CD4-positive, alpha-beta T cell (primary cell): ENCODE measurements around the gene DNAJB13. TPM values are rescaled to one million over a fixed set of nuclear protein-coding genes. Genes with fewer than 3 reads are reported as not detected.

Experiments
- ATAC-seq: fragments of 200-7000 bp; cut with Tn5 transposase; one replicate; pipeline ENCODE4 v1.10.0; 2022; ENCODE audit warnings: mild to moderate bottlenecking; ENCODE audit not compliant: poor library complexity
- CTCF ChIA-PET: fragments of 350-600 bp; sonication (Branson Sonifier 250); formaldehyde crosslinking; loops from one replicate; lab custom pipeline; 2021; ENCODE audit warnings: antibody characterized with exemption, inconsistent platforms; lab: Charles Lee
- POLR2A ChIA-PET: fragments of 350-600 bp; sonication (Branson Sonifier 250); formaldehyde crosslinking; loops from one replicate; lab custom pipeline; 2021; ENCODE audit warnings: antibody characterized with exemption, inconsistent platforms; lab: Charles Lee
- DNase-seq, 14 experiments: peaks; one replicate each; pipeline ENCODE4 v3.0.0-alpha.2; 2013 to 2020; ENCODE audit warnings: mixed read lengths in 2 of 14
- H3K27ac ChIP-seq, 2 donors: one replicate each; pipeline versions ENCODE4 v1.5.1 to v1.7.0; 2013; ENCODE audit warnings: low read length in 2 of 2, low read depth in 1 of 2, mild to moderate bottlenecking in 1 of 2
- H3K27me3 ChIP-seq, 2 experiments: 1 replicate in 1 of 2; 2 replicates in 1 of 2; pipeline versions ENCODE4 v1.6.1 to v1.7.0; 2013; ENCODE audit warnings: low read length in 2 of 2, control low read depth in 1 of 2, mild to moderate bottlenecking in 1 of 2, moderate library complexity in 1 of 2; ENCODE audit not compliant: insufficient read depth in 2 of 2, control insufficient read depth in 1 of 2
- H3K36me3 ChIP-seq: one replicate; pipeline ENCODE4 v1.6.1; 2013; ENCODE audit warnings: low read length, control low read depth; ENCODE audit not compliant: insufficient read depth
- H3K4me1 ChIP-seq: one replicate; pipeline ENCODE4 v1.6.1; 2013; ENCODE audit warnings: low read length, control low read depth; ENCODE audit not compliant: insufficient read depth
- H3K4me3 ChIP-seq: one replicate; pipeline ENCODE4 v1.5.1; 2013; ENCODE audit warnings: mild to moderate bottlenecking, low read length, moderate library complexity
- H3K9me3 ChIP-seq, 2 experiments: 1 replicate in 1 of 2; 2 replicates in 1 of 2; pipeline versions ENCODE4 v1.6.1 to v1.7.0; 2013; ENCODE audit warnings: low read length in 2 of 2, mild to moderate bottlenecking in 2 of 2, control low read depth in 1 of 2, moderate library complexity in 1 of 2; ENCODE audit not compliant: control insufficient read depth in 1 of 2, insufficient read depth in 1 of 2
- H3K27ac Mint-ChIP-seq: one replicate; pipeline ENCODE4 v1.8.0; 2020; ENCODE audit warnings: mixed read lengths
- H3K27me3 Mint-ChIP-seq: one replicate; pipeline ENCODE4 v1.8.0; 2021; ENCODE audit warnings: mixed read lengths
- H3K36me3 Mint-ChIP-seq: one replicate; pipeline ENCODE4 v1.8.0; 2021; ENCODE audit warnings: low read depth, mixed read lengths
- H3K4me1 Mint-ChIP-seq: one replicate; pipeline ENCODE4 v1.8.0; 2021; ENCODE audit warnings: low read depth, mixed read lengths
- H3K4me3 Mint-ChIP-seq: one replicate; pipeline ENCODE4 v1.8.0; 2020; ENCODE audit warnings: mild to moderate bottlenecking, mixed read lengths
- H3K9me3 Mint-ChIP-seq: one replicate; pipeline ENCODE4 v1.8.0; 2020; ENCODE audit warnings: mixed read lengths
- intact Hi-C, 2 experiments: fragments of 100-400 bp; cut with DNase I in 1 of 2; cut with micrococcal nuclease in 1 of 2; formaldehyde crosslinking; loops; one replicate each; pipeline versions ENCODE4 v1.15.1 to v1.9.0; 2023 to 2025; cut with DNase I, micrococcal nuclease
- total RNA-seq, 174 experiments: library from RNA in 2 of 174; stranded (reverse) in 2 of 174; gene quantifications; one replicate each; pipeline ENCODE4 v1.2.3 and lab custom pipeline; 2021 to 2026
- TF ChIP-seq, protein P1 (sequence below): fragments of 200-600 bp; IDR thresholded peaks from one replicate; pipeline ENCODE4 v1.8.0; 2022; ENCODE audit warnings: antibody characterized with exemption, mild to moderate bottlenecking

Gene DNAJB13
- total RNA-seq, 2 experiments from 2014 or later, result not detected

GRCh38 chr11:74010306-74011300, 59.8 kb downstream of the DNAJB13 start:
- Histone ChIP-seq H3K4me1 (peaks cover 100% of the 10 kb centered on the region), H3K36me3 (no peaks in the 10 kb centered on the region), H3K27me3 (no peaks in the 10 kb centered on the region), H3K4me3 (no peak overlapping the region), H3K27ac (peak overlapping the region; percentile 55 to 58), H3K9me3 (no peaks in the 10 kb centered on the region)
- no peaks in the 10 kb centered on the region for H3K9me3 Mint-ChIP-seq
- peak overlapping the region; percentile 92 for H3K27ac Mint-ChIP-seq
- H3K36me3 Mint-ChIP-seq, result peaks cover 2% of the 10 kb centered on the region
- CTCF ChIA-PET, result interaction anchor here (1.7 to 2.0 kb wide), 2 partner anchors 30 kb away, joined by 5 to 10 read pairs; no protein-coding TSS in a partner anchor
- POLR2A ChIA-PET, result interaction anchor here (0.6 to 11.8 kb wide), 7 partner anchors 9 to 1459 kb away, joined by 3 to 111 read pairs (median 7); partner anchors contain the start of gene UCP2
- no peaks in the 10 kb centered on the region for H3K27me3 Mint-ChIP-seq
- H3K4me1 Mint-ChIP-seq, result peaks cover 92% of the 10 kb centered on the region
- intact Hi-C loops, result loop anchor here in 1 of 2 experiments (2.0 kb wide), 1 partner anchor 16 kb away; no protein-coding TSS in a partner anchor
- peak; percentile 24 for ATAC-seq
- peak in 1 of 14 experiments; percentile 23 for DNase-seq
- peak overlapping the region; percentile 34 for H3K4me3 Mint-ChIP-seq
- TF ChIP-seq, protein P1, sequence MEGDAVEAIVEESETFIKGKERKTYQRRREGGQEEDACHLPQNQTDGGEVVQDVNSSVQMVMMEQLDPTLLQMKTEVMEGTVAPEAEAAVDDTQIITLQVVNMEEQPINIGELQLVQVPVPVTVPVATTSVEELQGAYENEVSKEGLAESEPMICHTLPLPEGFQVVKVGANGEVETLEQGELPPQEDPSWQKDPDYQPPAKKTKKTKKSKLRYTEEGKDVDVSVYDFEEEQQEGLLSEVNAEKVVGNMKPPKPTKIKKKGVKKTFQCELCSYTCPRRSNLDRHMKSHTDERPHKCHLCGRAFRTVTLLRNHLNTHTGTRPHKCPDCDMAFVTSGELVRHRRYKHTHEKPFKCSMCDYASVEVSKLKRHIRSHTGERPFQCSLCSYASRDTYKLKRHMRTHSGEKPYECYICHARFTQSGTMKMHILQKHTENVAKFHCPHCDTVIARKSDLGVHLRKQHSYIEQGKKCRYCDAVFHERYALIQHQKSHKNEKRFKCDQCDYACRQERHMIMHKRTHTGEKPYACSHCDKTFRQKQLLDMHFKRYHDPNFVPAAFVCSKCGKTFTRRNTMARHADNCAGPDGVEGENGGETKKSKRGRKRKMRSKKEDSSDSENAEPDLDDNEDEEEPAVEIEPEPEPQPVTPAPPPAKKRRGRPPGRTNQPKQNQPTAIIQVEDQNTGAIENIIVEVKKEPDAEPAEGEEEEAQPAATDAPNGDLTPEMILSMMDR, result no peak

- peaks cover 2% of the 10 kb centered on the region for H3K36me3 ChIP-seq
- peak overlapping the region; percentile 34 for H3K4me3 Mint-ChIP-seq
- no peaks in the 10 kb centered on the region for H3K9me3 ChIP-seq
- ChIA-PET CTCF (interaction anchor here (1.2 to 2.5 kb wide), 3 partner anchors 10 to 31 kb away, joined by 3 to 10 read pairs (median 6); no protein-coding TSS in a partner anchor), POLR2A (interaction anchor here (0.6 to 11.8 kb wide), 7 partner anchors 14 to 48 kb away, joined by 3 to 111 read pairs (median 4); partner anchors contain the start of gene UCP2)
- ATAC-seq (peak; percentile 74), DNase-seq (peak in 9 of 14 experiments; percentile 19 to 75 (median 38))
- TF ChIP-seq, protein P1, result no peak
- peaks cover 100% of the 10 kb centered on the region for H3K4me1 ChIP-seq
- H3K27ac ChIP-seq, result peak overlapping the region; percentile 55 to 58
- intact Hi-C loops, result loop anchor here (2.0 kb wide), 2 partner anchors 17 to 19 kb away; no protein-coding TSS in a partner anchor
- peaks cover 12% of the 10 kb centered on the region for H3K36me3 Mint-ChIP-seq
- H3K27me3 Mint-ChIP-seq, result no peaks in the 10 kb centered on the region
- H3K4me1 Mint-ChIP-seq, result peaks cover 92% of the 10 kb centered on the region
- H3K4me3 ChIP-seq, result no peak overlapping the region
- no peaks in the 10 kb centered on the region for H3K9me3 Mint-ChIP-seq
- peak overlapping the region; percentile 92 for H3K27ac Mint-ChIP-seq
- H3K27me3 ChIP-seq, result no peaks in the 10 kb centered on the region
Observed at GRCh38 chr11:74011360-74012073, 60.7 kb downstream of the DNAJB13 start.
